GM23248 (cell line): ENCODE data around the gene GREM1. TPM values are rescaled to one million over a fixed set of nuclear protein-coding genes. Genes with fewer than 3 reads are reported as not detected.

Experiments used
- DNase-seq: peaks from one replicate; pipeline ENCODE4 v3.0.0-alpha.2; 2015
- H2AFZ ChIP-seq: fragments of 200-600 bp; sonication (generic); 2 replicates; pipeline ENCODE4 v1.6.1; 2016; ENCODE audit warnings: antibody characterized with exemption
- H3F3A ChIP-seq: fragments of 200-600 bp; sonication (generic); 2 replicates; pipeline ENCODE4 v1.6.1; 2016; ENCODE audit warnings: mild to moderate bottlenecking, antibody characterized with exemption, mixed run types; ENCODE audit not compliant: insufficient read depth
- H3K27ac ChIP-seq: fragments of 200-600 bp; sonication (generic); 2 replicates; pipeline ENCODE4 v1.5.1; 2016; ENCODE audit warnings: mild to moderate bottlenecking
- H3K27me3 ChIP-seq: fragments of 200-600 bp; sonication (generic); replicated peaks from 2 replicates; pipeline ENCODE4 v1.6.1; 2016; ENCODE audit warnings: mild to moderate bottlenecking; ENCODE audit not compliant: insufficient read depth
- H3K36me3 ChIP-seq: fragments of 200-600 bp; sonication (generic); 2 replicates; pipeline ENCODE4 v1.6.1; 2016; ENCODE audit warnings: low read depth, mild to moderate bottlenecking
- H3K4me1 ChIP-seq: fragments of 200-600 bp; sonication (generic); 2 replicates; pipeline ENCODE4 v1.6.1; 2016; ENCODE audit warnings: mild to moderate bottlenecking; ENCODE audit not compliant: insufficient read depth
- H3K4me2 ChIP-seq: fragments of 200-600 bp; sonication (generic); one replicate; pipeline ENCODE4 v1.6.1; 2016; ENCODE audit warnings: mild to moderate bottlenecking; ENCODE audit not compliant: unreplicated experiment
- H3K4me3 ChIP-seq: fragments of 200-600 bp; sonication (generic); 2 replicates; pipeline ENCODE4 v1.5.1; 2016; ENCODE audit warnings: mild to moderate bottlenecking
- H3K79me2 ChIP-seq: fragments of 200-600 bp; sonication (generic); 2 replicates; pipeline ENCODE4 v1.6.1; 2016; ENCODE audit warnings: mild to moderate bottlenecking; ENCODE audit not compliant: insufficient read depth
- H3K9ac ChIP-seq: fragments of 200-600 bp; sonication (generic); 2 replicates; pipeline ENCODE4 v1.6.1; 2016; ENCODE audit warnings: mild to moderate bottlenecking
- H3K9me2 ChIP-seq: fragments of 200-600 bp; sonication (generic); 2 replicates; pipeline ENCODE4 v1.6.1; 2016; ENCODE audit warnings: mixed run types, mild to moderate bottlenecking, moderate library complexity; ENCODE audit not compliant: insufficient read depth
- H3K9me3 ChIP-seq: fragments of 200-600 bp; sonication (generic); one replicate; pipeline ENCODE4 v1.6.1; 2017; ENCODE audit warnings: low read depth
- H4K20me1 ChIP-seq: fragments of 200-600 bp; sonication (generic); 2 replicates; pipeline ENCODE4 v1.6.0; 2016; ENCODE audit not compliant: insufficient read depth
- EZH2 ChIP-seq: fragments of 200-600 bp; sonication (generic); IDR thresholded peaks from 2 replicates; pipeline ENCODE4 v1.6.1; 2018; ENCODE audit warnings: antibody characterized with exemption, mild to moderate bottlenecking; ENCODE audit not compliant: insufficient read depth, poor library complexity, severe bottlenecking
- EZH2phosphoT487 ChIP-seq: fragments of 200-600 bp; sonication (generic); IDR thresholded peaks from 2 replicates; pipeline ENCODE4 v1.6.1; 2018; ENCODE audit warnings: antibody characterized with exemption, moderate library complexity, mild to moderate bottlenecking, low read depth; ENCODE audit not compliant: insufficient read depth
- WGBS, 2 experiments: methylation state at CpG; one replicate each; pipeline ENCODE4 v1.1.6; 2015 to 2017; ENCODE audit warnings: low lambda C conversion rate in 2 of 2, low coverage in 1 of 2; ENCODE audit errors: missing lambda C conversion rate in 2 of 2; 5-methylcytosine and 5-hydroxymethylcytosine counted together
- in situ Hi-C: fragments of 300-500 bp; cut with MboI; formaldehyde crosslinking; loops from 2 replicates; pipeline ENCODE4 v1.15.0; 2020
- polyA plus RNA-seq: library from polyadenylated mRNA; unstranded; fragments of >200 nt; fragmentation: Nextera tagmentation; extraction: Ambion mirVana; gene quantifications from 2 replicates; pipeline ENCODE4 v1.2.1, GENCODE V29; 2016
- total RNA-seq: library from RNA; depleted of rRNA; stranded (reverse); fragments of >200 nt; shearing (Covaris generic); gene quantifications from 2 replicates; pipeline ENCODE4 v1.2.3, GENCODE V29; 2014

GREM1 gene
- total and polyA plus RNA-seq, 2 experiments from 2014 or later, result 584 to 1,005 TPM

- Histone ChIP-seq H3K4me3 (no peak overlapping the region), H3K4me2 (no peak overlapping the region), H3F3A (peaks cover 98% of the 10 kb centered on the region), H4K20me1 (no peaks in the 10 kb centered on the region), H3K9me2 (no peaks in the 10 kb centered on the region), H3K36me3 (peaks cover 59% of the 10 kb centered on the region), H3K9me3 (no peaks in the 10 kb centered on the region), H3K9ac (no peak overlapping the region), H2AFZ (no peak overlapping the region), H3K79me2 (peaks cover 37% of the 10 kb centered on the region), H3K27me3 (no peaks in the 10 kb centered on the region), H3K27ac (peak overlapping the region; percentile 40), H3K4me1 (peaks cover 15% of the 10 kb centered on the region; the same call in 1 of the 2 replicates)
- in situ Hi-C loops, result no loop called here
- TF ChIP-seq EZH2phosphoT487, result no peak
- no peak for TF ChIP-seq EZH2
- WGBS, 2 experiments, result 76 to 86% methylated on average over 2 of the region's 2 CpGs
- peak; percentile 26 for DNase-seq
Measured at GRCh38 chr15:32735989-32736700, 18.3 kb downstream of the GREM1 start.

- H3K79me2 ChIP-seq, result peaks cover 32% of the 10 kb centered on the region
- no peak overlapping the region for H3K4me3 ChIP-seq
- H3K9me2 ChIP-seq, result no peaks in the 10 kb centered on the region
- H3K4me1 ChIP-seq, result peaks cover 15% of the 10 kb centered on the region; the same call in 1 of the 2 replicates
- peak overlapping the region; percentile 40 for H3K27ac ChIP-seq
- H3K27me3 ChIP-seq, result no peaks in the 10 kb centered on the region
- no peaks in the 10 kb centered on the region for H4K20me1 ChIP-seq
- H3K9ac ChIP-seq, result no peak overlapping the region
- peak; percentile 53 for DNase-seq
- peaks cover 98% of the 10 kb centered on the region for H3F3A ChIP-seq
- no peaks in the 10 kb centered on the region for H3K9me3 ChIP-seq
- TF ChIP-seq EZH2phosphoT487 (no peak), EZH2 (no peak)
- in situ Hi-C loops, result no loop called here
- peaks cover 53% of the 10 kb centered on the region for H3K36me3 ChIP-seq
- H3K4me2 ChIP-seq, result no peak overlapping the region
- no peak overlapping the region for H2AFZ ChIP-seq
- 37 to 44% methylated on average over 2 of the region's 2 CpGs for WGBS, 2 experiments
Measured at GRCh38 chr15:32736701-32737061, 18.9 kb downstream of the GREM1 start.

- peaks cover 26% of the 10 kb centered on the region for H3K79me2 ChIP-seq
- H3K4me2 ChIP-seq, result no peak overlapping the region
- H3K36me3 ChIP-seq, result peaks cover 47% of the 10 kb centered on the region
- no peaks in the 10 kb centered on the region for H4K20me1 ChIP-seq
- H3K9me3 ChIP-seq, result no peaks in the 10 kb centered on the region
- no peak overlapping the region for H2AFZ ChIP-seq
- no peaks in the 10 kb centered on the region for H3K27me3 ChIP-seq
- no peak overlapping the region for H3K9ac ChIP-seq
- H3K4me3 ChIP-seq, result no peak overlapping the region
- in situ Hi-C loops, result no loop called here
- peaks cover 15% of the 10 kb centered on the region; the same call in 1 of the 2 replicates for H3K4me1 ChIP-seq
- peak; percentile 40 for DNase-seq
- peak overlapping the region; percentile 40 for H3K27ac ChIP-seq
- no peaks in the 10 kb centered on the region for H3K9me2 ChIP-seq
- TF ChIP-seq EZH2phosphoT487 (no peak), EZH2 (no peak)
- 92 to 93% methylated on average over 4 of the region's 4 CpGs for WGBS, 2 experiments
- H3F3A ChIP-seq, result peaks cover 98% of the 10 kb centered on the region
Measured at GRCh38 chr15:32737304-32737703, 19.5 kb downstream of the GREM1 start.

- in situ Hi-C loops, result no loop called here
- peak overlapping the region; percentile 15 for H3K27ac ChIP-seq
- H3K36me3 ChIP-seq, result peaks cover 34% of the 10 kb centered on the region
- H3K9ac ChIP-seq, result no peak overlapping the region
- H3K9me2 ChIP-seq, result no peaks in the 10 kb centered on the region
- TF ChIP-seq EZH2phosphoT487 (no peak), EZH2 (no peak)
- no peak overlapping the region for H3K4me3 ChIP-seq
- H3F3A ChIP-seq, result peaks cover 98% of the 10 kb centered on the region
- H3K9me3 ChIP-seq, result no peaks in the 10 kb centered on the region
- no peaks in the 10 kb centered on the region for H4K20me1 ChIP-seq
- peaks cover 12% of the 10 kb centered on the region for H3K4me1 ChIP-seq
- H3K79me2 ChIP-seq, result peaks cover 12% of the 10 kb centered on the region
- peak; percentile 28 for DNase-seq
- H3K27me3 ChIP-seq, result no peaks in the 10 kb centered on the region
- H2AFZ ChIP-seq, result no peak overlapping the region
- WGBS, 2 experiments, result 93 to 96% methylated on average over 1 of the region's 1 CpG
- H3K4me2 ChIP-seq, result no peak overlapping the region
Measured at GRCh38 chr15:32738666-32739065, 20.9 kb downstream of the GREM1 start.
